Endodermal cell (in vitro differentiated cells): ENCODE data around the gene UNC93B1. TPM values are rescaled to one million over a fixed set of nuclear protein-coding genes. Genes with fewer than 3 reads are reported as not detected.

Experiments used
- DNase-seq: peaks from one replicate; pipeline ENCODE4 v3.0.0-alpha.2; 2017
- H3K27ac ChIP-seq: 2 replicates; pipeline ENCODE4 v1.5.1; 2013; ENCODE audit warnings: mild to moderate bottlenecking, low read depth, low read length, moderate library complexity
- H3K27me3 ChIP-seq: 2 replicates; pipeline ENCODE4 v1.6.1; 2013; ENCODE audit warnings: mild to moderate bottlenecking, low read length, moderate library complexity; ENCODE audit not compliant: insufficient read depth, control insufficient read depth, poor library complexity, severe bottlenecking
- H3K36me3 ChIP-seq: 2 replicates; pipeline ENCODE4 v1.7.0; 2013; ENCODE audit warnings: mild to moderate bottlenecking, low read length, moderate library complexity; ENCODE audit not compliant: control insufficient read depth, insufficient read depth
- H3K4me1 ChIP-seq: one replicate; pipeline ENCODE4 v1.7.0; 2013; ENCODE audit warnings: low read length; ENCODE audit not compliant: control insufficient read depth, insufficient read depth
- H3K4me3 ChIP-seq: 2 replicates; pipeline ENCODE4 v1.5.1; 2013; ENCODE audit warnings: mild to moderate bottlenecking, low read length, moderate library complexity
- H3K9ac ChIP-seq: 2 replicates; pipeline ENCODE4 v1.6.1; 2013; ENCODE audit warnings: mild to moderate bottlenecking, low read length, moderate library complexity; ENCODE audit not compliant: poor library complexity, severe bottlenecking; ENCODE audit errors: extremely low read depth
- H3K9me3 ChIP-seq: 2 replicates; pipeline ENCODE4 v1.6.1; 2013; ENCODE audit warnings: mild to moderate bottlenecking, low read length, moderate library complexity; ENCODE audit not compliant: control insufficient read depth
- H3K27ac Mint-ChIP-seq: 2 replicates; pipeline ENCODE4 v1.8.0; 2020; ENCODE audit warnings: mixed read lengths
- H3K27me3 Mint-ChIP-seq: 2 replicates; pipeline ENCODE4 v1.8.0; 2021; ENCODE audit warnings: mild to moderate bottlenecking, mixed read lengths; ENCODE audit not compliant: insufficient read depth
- H3K36me3 Mint-ChIP-seq: 2 replicates; pipeline ENCODE4 v1.8.0; 2020; ENCODE audit warnings: low read depth, mixed read lengths
- H3K4me1 Mint-ChIP-seq: 2 replicates; pipeline ENCODE4 v1.8.0; 2020; ENCODE audit warnings: mixed read lengths
- H3K4me3 Mint-ChIP-seq: 2 replicates; pipeline ENCODE4 v1.8.0; 2020; ENCODE audit warnings: mild to moderate bottlenecking, moderate library complexity, mixed read lengths
- H3K9me3 Mint-ChIP-seq: 2 replicates; pipeline ENCODE4 v1.8.0; 2020; ENCODE audit warnings: mild to moderate bottlenecking, mixed read lengths
- WGBS, 2 experiments: methylation state at CpG; one replicate each; pipeline versions ENCODE4 v1.1.5 to v1.1.7; 2013; ENCODE audit warnings: missing lambda C conversion rate in 2 of 2, mixed read lengths in 1 of 2; ENCODE audit not compliant: insufficient coverage in 1 of 2, insufficient read length in 1 of 2; 5-methylcytosine and 5-hydroxymethylcytosine counted together
- total RNA-seq, 2 donors: library from RNA; stranded (reverse); fragmentation: NEBNext Ultra II Directional in 1 of 2; extraction: Animal tissue kit (Norgen Biotek cat#: 25700) in 1 of 2; gene quantifications; 2 replicates in 1 of 2; 3 replicates in 1 of 2; pipeline ENCODE4 v1.2.1, GENCODE V29; 2021
- TF ChIP-seq, protein P1 (sequence below): fragments of 200-600 bp; sonication (generic); conservative IDR thresholded peaks from 2 replicates; pipeline ENCODE4 v1.5.0; 2021; ENCODE audit warnings: antibody characterized with exemption, mild to moderate bottlenecking

Gene UNC93B1
- total RNA-seq, 2 donors from 2014 or later, result 27.1 to 32.0 TPM

DNA sequence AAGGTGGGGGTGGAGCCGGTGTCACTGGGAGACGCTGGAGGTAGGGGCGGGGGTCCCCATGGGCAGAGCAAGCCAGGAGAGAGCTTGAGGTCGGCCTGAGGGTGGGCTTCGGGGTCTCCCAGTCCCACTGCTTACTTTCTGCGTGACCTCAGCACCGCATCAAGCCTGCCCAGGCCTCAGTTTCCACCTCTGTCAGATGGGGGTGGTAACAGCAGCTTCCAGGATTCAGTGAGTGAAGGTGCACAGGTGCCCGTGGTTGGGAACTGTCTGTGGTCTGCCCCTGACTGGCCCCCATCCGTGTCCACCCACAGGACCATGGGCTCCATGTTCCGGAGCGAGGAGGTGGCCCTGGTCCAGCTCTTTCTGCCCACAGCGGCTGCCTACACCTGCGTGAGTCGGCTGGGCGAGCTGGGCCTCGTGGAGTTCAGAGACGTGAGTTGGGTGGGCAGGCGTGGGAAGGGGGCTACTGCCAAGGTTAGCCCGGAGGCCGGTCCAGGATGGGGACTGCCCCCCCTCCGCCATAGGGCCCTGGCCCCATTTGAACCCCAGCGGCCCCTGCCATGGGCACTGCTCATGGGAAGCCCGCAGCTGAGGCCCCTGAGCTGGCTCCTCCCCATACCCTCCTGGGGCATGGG lies 37.2 kb upstream of the UNC93B1 start:
- Mint-ChIP-seq H3K27me3 (no peaks in the 10 kb centered on the region), H3K4me3 (no peak overlapping the region), H3K9me3 (no peaks in the 10 kb centered on the region), H3K4me1 (peaks cover 3% of the 10 kb centered on the region), H3K27ac (no peak overlapping the region), H3K36me3 (peaks cover 2% of the 10 kb centered on the region)
- TF ChIP-seq, protein P1, sequence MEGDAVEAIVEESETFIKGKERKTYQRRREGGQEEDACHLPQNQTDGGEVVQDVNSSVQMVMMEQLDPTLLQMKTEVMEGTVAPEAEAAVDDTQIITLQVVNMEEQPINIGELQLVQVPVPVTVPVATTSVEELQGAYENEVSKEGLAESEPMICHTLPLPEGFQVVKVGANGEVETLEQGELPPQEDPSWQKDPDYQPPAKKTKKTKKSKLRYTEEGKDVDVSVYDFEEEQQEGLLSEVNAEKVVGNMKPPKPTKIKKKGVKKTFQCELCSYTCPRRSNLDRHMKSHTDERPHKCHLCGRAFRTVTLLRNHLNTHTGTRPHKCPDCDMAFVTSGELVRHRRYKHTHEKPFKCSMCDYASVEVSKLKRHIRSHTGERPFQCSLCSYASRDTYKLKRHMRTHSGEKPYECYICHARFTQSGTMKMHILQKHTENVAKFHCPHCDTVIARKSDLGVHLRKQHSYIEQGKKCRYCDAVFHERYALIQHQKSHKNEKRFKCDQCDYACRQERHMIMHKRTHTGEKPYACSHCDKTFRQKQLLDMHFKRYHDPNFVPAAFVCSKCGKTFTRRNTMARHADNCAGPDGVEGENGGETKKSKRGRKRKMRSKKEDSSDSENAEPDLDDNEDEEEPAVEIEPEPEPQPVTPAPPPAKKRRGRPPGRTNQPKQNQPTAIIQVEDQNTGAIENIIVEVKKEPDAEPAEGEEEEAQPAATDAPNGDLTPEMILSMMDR, result no peak
- peaks cover 9% of the 10 kb centered on the region for H3K4me1 ChIP-seq
- no peak for DNase-seq
- no peak overlapping the region for H3K27ac ChIP-seq
- H3K4me3 ChIP-seq, result no peak overlapping the region
- H3K27me3 ChIP-seq, result no peaks in the 10 kb centered on the region
- H3K9ac ChIP-seq, result no peak overlapping the region
- H3K36me3 ChIP-seq, result no peaks in the 10 kb centered on the region
- no peaks in the 10 kb centered on the region for H3K9me3 ChIP-seq
- WGBS, 2 experiments, result 92 to 95% methylated on average over 20 to 23 of the region's 23 CpGs

DNA sequence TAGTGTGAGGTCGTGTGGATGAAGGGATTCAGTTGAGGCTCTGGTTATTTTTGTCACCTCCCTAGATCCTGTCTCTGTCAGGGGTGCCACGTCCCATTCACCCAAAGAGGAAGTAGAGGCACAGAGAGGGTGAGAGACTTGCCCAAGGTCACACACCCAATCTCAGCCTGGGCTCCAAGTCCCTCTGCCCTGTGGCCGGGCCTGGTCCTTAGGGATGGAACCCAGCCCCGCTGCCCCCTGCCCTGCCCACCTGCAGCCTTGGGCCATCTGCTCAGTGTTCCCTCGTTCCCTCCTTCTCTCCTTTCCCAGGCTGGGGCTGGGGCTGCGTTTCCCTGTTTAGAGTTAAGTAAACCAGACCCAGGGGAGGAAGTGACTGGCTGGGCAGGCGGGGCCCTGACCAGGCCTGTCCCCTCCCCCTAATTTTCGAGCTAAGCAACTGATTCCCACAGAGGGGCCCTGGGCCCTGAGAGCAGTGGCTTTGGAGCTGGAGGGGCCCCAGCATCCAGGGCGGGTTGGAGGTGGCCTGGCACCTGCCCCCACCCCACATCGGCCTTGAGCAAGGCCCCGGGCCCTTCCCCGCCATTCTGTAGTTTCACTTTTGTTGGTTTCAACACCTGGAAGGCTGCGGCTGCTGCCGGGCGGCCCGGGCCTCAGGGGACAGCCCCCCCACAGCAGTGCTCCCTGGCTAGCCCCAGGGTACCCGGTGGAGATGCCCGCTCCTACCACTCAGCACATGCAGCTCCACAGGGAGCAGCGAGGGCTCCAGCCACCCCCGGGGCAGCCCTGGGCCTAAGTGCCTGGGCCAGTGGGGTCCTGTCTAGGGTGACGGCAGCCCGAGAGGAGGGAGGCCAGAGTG lies 36.4 kb upstream of the UNC93B1 start:
- TF ChIP-seq, protein P1, result no peak
- Histone ChIP-seq H3K9ac (no peak overlapping the region), H3K9me3 (no peaks in the 10 kb centered on the region), H3K27me3 (no peaks in the 10 kb centered on the region), H3K27ac (no peak overlapping the region), H3K4me3 (no peak overlapping the region), H3K36me3 (no peaks in the 10 kb centered on the region), H3K4me1 (peaks cover 9% of the 10 kb centered on the region)
- DNase-seq, result peak; percentile 90
- Mint-ChIP-seq H3K27ac (peak overlapping the region; percentile 61), H3K36me3 (peaks cover 2% of the 10 kb centered on the region), H3K9me3 (no peaks in the 10 kb centered on the region), H3K4me3 (peak overlapping the region; percentile 52), H3K4me1 (peaks cover 3% of the 10 kb centered on the region), H3K27me3 (no peaks in the 10 kb centered on the region)
- 68 to 87% methylated on average over 10 to 22 of the region's 22 CpGs for WGBS, 2 experiments

DNA sequence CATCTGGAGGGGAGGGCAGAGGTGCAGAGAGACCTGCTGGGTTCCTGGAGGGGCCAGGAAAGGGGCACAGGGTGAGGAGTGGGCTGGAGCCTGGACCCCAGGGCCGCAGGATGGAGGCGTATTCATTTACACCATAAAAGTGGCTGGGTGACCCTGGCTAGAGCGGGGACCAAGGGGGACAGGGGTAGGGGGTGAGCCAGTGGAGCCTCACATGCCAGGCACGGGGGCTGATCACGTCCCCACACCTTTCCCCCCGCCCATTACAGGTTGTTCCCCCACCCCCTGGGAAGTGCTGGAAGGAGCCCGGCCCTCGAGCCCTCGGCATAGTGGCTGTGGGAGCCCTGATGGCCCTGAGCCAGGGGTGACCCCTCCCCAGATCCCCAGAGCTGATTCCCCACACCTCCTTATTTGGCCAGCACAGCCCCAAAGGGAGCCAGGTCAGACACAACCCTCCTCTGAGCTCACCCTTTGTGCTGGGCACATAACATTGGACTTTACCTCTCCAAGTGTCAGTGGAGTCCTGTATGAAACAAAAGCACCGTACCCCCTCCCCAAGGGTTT lies 35.7 kb upstream of the UNC93B1 start:
- Mint-ChIP-seq H3K27me3 (no peaks in the 10 kb centered on the region), H3K9me3 (no peaks in the 10 kb centered on the region), H3K4me1 (peaks cover 3% of the 10 kb centered on the region), H3K27ac (peak overlapping the region; percentile 61), H3K4me3 (peak overlapping the region; percentile 52), H3K36me3 (peaks cover under 1% of the 10 kb centered on the region)
- 88% methylated on average over 10 of the region's 10 CpGs; no CpG with 5 or more reads in 1 of the 2 experiments for WGBS, 2 experiments
- DNase-seq, result peak; percentile 61
- H3K4me1 ChIP-seq, result peaks cover 9% of the 10 kb centered on the region
- H3K9me3 ChIP-seq, result no peaks in the 10 kb centered on the region
- H3K27me3 ChIP-seq, result no peaks in the 10 kb centered on the region
- peak overlapping the region; percentile 71 for H3K4me3 ChIP-seq
- no peaks in the 10 kb centered on the region for H3K36me3 ChIP-seq
- no peak overlapping the region for H3K27ac ChIP-seq
- TF ChIP-seq, protein P1, result no peak
- peak overlapping the region; percentile 1 for H3K9ac ChIP-seq
